Brain pericyte (primary cell): ENCODE data around the gene ACOT11.
A peak's percentile ranks its signal among the peaks of the same experiment; 100 is the strongest.

Source experiments
- DNase-seq: peaks from one replicate; pipeline ENCODE4 v3.0.0-alpha.2; 2012; ENCODE audit warnings: low read depth, low spot score

ACOT11 gene

GRCh38 chr1:54537611-54538010 is 10.4 kb upstream of the ACOT11 start:
- DNase-seq, result no peak

- no peak for DNase-seq
Observed at GRCh38 chr1:54538538-54538937, 9.5 kb upstream of the ACOT11 start.

GRCh38 chr1:54540582-54541295 is 7.3 kb upstream of the ACOT11 start:
- DNase-seq, result no peak

GRCh38 chr1:54542120-54542961 is 5.7 kb upstream of the ACOT11 start:
- DNase-seq, result peak; percentile 27

GRCh38 chr1:54542962-54543539 is 5.0 kb upstream of the ACOT11 start:
- DNase-seq, result no peak

DNA sequence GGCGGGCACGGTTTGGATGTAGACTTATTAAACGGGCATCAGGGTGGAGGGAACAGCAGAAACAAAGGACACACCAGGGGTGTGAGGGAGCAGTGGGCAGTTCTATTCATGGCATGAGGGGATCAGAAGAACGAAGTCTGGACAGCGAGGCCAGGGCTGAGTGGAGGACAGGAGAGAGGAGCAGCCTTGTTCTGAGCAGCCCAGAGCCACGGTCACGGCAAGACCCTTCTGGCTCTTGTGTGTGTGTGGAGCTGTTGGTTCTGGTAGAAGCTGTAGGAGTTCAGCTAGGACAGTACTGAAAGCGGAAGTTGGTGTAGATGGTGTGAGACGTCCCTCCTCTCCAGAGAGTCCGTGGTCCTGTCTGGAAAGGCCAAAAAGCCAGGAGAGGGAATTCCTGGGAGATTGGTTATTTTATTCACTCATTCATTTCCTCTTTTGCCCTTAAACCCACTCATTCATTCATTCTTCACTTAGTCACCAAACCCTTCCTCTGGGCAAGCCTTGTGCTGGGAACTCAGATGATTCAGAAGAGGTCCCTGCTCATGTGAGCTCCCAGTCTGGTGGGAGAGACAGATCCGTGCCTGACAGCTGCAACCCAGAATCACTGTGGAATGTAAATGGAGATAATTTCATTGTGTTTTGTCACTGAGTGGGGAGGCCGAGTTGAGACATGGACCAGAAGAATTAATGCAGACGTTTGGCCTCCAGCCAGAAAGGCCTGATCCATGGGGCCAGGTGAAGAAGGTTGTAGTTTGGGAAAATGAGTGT is 4.1 kb upstream of the ACOT11 start:
- DNase-seq, result no peak

GRCh38 chr1:54545916-54546635 is 2.0 kb upstream of the ACOT11 start:
- no peak for DNase-seq

- no peak for DNase-seq
Observed at GRCh38 chr1:54546651-54547401, 1.2 kb upstream of the ACOT11 start.

DNA sequence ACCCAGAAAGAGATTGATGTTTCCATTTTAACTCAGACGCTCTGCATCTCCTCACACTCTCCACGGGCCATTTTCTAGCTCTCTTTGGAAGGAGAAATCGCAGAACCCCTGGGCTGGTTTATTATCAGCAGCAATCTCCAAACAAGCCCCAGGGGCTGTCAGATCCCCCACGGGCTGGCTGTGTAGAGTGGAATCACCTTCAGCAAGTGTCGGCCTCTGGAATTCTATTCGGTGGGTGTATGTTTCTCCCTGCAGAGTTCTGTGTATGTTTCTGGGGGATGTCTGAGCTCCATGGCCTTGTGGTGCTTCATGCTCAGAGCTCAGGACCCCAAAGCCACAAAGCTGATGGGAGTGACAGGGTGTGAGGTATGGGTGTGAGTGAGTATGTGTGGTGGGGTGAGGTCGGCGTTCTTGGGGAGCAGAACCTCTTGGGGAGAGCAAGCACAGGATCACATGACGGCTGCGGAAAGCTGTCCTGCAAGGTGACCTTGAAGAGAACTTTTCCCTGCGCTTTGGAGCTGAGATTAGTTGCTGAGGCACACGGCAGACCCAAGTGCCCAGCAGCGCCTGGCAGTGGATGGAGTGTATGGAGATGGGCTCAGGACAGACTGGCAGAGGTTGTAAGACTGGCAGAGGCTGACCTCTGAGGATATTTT is 489 bp downstream of the ACOT11 start:
- no peak for DNase-seq

GRCh38 chr1:54549181-54549924 is 1.3 kb downstream of the ACOT11 start:
- DNase-seq, result no peak

GRCh38 chr1:54551891-54552290 is 3.9 kb downstream of the ACOT11 start:
- DNase-seq, result no peak

- no peak for DNase-seq
Observed at GRCh38 chr1:54553602-54554313, 5.7 kb downstream of the ACOT11 start.

- no peak for DNase-seq
Observed at GRCh38 chr1:54556110-54556509, 8.1 kb downstream of the ACOT11 start.

GRCh38 chr1:54557671-54558355 is 9.8 kb downstream of the ACOT11 start:
- no peak for DNase-seq

- DNase-seq, result no peak
Observed at GRCh38 chr1:54558434-54559030, 10.5 kb downstream of the ACOT11 start.

DNA sequence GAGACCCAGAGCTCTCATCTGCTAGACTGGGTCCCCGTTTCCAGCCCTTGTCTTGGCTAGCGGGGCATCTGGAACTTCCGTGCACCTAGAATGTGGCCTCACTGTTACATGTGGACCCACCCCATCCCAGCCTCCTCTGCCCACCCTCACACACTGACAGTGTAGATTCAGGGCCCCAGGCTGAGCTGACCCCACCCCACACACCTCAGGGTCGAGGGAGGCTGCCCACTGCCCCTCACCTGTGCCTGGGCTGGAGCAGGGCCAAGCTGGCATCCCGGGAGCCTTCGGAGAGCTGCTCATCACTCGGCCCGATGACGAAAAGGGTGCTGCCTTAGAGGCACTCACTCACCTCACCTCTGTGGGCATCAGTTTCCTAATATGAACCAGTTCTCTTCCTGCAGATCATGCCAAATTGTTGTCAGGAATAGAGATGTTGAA is 11.1 kb downstream of the ACOT11 start:
- no peak for DNase-seq

GRCh38 chr1:54559771-54560231 is 11.8 kb downstream of the ACOT11 start:
- no peak for DNase-seq
